Stimulated activated CD4-positive, alpha-beta T cell treated with anti-CD3 and anti-CD28 coated beads, Interleukin-2, amount 100 ng/mL, for 48 hours (primary cell): ENCODE measurements around the gene HERPUD1.
"Not testable (repeated sequence)": the region's sequence is repeated elsewhere in the genome, so short reads cannot be mapped to it uniquely, and the experiment has no call there.

ENCODE experiments used
- DNase-seq, 2 donors: peaks; one replicate each; pipeline ENCODE4 v3.0.0-alpha.2; 2020

HERPUD1 gene

DNA sequence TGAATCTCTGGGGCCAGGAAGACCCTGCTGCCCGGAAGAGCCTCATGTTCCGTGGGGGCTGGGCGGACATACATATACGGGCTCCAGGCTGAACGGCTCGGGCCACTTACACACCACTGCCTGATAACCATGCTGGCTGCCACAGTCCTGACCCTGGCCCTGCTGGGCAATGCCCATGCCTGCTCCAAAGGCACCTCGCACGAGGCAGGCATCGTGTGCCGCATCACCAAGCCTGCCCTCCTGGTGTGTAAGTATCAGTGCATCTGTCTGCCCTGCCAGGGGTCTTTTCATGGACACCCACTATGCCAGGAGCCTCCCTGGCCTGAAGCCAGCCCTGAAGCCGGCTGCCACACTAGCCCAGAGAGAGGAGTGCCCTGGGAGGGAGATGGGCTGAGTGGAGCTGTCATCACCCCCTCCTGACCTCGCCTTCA, 29.9 kb downstream of the HERPUD1 start, which contains the start of gene CETP:
TSS of gene CETP (plus strand) at position 100 of the 431 bp plus-strand sequence. CDS start at position 130, 30 bp downstream.
- DNase-seq: no peak

DNA sequence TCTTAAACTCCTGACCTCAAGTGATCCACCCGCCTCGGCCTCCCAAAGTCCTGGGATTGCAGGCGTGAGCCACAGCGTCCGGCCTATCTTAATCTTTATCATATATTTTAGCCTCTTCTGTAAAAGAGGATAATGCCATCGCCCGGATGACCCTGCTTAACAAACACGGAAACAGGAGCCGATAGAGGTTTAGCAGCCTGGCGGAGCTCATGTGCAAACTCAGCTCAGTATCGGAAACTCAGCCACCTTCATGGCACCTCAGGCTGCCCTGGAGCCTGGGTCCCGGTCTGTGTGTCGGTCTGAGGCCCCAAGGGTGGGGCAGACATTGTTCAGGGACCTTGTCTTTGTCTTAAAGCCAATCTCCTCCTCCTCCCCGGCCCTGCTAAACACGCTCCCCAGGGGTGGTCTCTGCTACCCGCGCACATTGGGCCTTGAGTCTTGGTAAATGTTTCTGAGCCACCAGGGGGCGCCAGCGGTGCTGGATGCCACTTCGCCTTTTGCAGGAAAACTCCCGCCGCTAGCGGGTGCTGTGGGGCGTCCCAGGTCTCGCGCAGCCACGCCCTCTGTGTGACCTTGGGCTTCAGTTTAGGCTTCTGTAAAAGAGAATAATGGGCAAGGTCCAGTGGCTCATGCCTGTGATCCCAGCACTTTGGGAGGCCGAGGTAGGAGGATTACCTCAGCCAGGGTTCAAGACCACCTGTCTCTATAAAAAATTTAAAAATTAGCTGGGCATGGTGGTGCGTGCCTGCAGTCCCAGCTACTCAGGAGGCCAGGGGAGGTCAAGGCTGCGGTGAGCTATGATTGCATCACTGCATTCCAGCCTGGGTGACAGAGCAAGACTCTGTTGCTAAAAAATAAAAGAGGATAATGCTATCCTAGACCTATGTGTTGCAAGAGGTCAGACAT, 32.6 kb downstream of the HERPUD1 start:
- peak; percentile 99 for DNase-seq

DNA sequence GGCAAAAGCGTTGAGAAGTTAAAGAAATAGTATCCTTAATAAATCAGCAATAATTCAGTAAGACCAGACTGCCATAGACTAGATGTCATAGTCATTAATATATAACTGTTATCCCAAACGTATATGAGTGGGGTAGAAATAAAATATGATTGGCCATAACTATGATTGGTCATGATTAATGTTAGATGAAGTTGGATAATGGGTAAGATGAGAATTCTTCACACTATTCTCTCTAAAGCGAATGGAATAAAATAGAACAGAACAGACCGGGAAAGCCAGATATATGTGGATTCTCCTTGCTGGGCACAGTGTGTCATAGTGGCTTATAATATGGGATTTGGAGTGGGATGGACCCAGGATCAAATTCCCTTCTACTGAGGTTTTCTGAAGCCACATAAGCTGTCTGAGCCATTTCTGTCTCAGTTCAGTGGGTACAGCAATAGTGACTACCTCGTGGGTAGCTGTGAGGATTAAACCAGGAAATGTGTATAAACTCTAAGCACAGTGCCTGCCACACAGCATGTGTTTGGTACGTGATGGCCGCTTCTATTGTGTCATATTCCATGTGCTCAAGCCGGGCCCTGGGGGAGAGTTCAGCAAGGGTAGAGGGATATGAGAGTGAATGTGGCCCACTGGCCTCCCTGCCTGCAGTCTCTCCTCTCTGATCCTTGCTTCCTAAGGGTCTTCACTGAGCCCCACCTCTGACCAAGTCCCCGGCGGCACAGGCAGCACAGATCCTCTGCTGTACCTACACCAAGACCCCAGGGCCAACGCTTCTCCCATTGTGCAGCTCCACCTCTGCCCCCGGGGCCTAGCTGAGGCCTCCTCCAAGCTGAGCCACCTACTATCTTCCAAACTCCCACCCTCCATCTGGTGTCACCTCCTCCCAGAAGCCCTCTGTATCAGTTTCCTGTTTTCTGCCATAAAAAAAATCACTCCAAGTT, 33.5 kb downstream of the HERPUD1 start:
- DNase-seq: no peak

DNA sequence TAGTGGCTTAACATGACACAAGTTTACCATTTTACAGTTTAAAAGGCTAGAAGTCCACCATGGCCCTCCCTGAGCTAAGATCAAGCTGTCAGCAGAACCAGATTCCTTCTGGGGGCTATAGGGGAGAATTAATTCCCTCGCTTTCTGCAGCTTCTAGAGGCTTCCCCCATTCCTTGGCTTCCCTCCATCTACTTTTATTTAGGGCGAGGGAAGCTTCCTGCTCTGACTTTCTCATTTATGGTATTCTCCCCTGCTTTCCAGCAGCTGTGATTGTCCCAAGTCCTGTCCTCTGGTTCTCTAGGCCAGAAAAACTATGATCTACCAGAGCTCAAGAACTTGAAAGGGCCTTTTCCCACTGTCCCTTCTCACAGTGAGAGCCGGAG, 34.1 kb downstream of the HERPUD1 start:
- DNase-seq: no peak

DNA sequence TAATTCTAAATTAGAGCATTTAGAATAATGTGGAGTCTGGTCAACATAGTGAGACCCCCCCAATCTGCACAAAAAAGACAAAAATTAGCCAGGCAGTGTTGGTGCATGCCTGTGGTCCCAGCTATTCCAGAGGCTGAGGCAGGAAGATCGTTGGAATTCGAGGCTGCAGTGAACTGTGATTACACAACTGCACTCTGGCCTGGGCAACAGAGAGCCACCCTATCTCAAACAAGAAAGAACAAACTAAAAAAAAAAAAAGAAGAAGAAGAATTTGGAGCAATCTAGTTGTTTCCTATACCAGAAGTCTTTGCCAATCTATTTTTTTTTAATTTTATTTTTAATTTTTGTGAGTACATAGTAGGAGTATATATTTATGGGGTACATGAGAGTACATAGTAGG, 35.8 kb downstream of the HERPUD1 start:
- DNase-seq: no peak

DNA sequence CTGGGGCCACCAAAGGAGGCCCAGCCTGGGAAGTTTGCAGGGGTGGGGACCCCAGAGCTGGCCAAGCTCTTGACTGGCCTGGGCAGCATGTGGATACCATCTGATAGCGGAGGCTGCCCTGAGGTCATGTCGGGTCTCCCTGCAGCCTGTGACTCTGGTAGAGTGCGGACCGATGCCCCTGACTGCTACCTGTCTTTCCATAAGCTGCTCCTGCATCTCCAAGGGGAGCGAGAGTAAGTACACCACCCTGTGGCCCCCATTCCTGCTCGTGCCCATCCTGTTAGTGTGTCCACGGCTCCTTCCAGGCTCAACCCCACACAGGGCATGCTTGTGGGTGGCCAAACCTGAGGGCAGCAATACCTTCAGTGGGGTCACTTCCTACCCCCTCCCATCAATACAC, 37.8 kb downstream of the HERPUD1 start:
- no peak for DNase-seq

DNA sequence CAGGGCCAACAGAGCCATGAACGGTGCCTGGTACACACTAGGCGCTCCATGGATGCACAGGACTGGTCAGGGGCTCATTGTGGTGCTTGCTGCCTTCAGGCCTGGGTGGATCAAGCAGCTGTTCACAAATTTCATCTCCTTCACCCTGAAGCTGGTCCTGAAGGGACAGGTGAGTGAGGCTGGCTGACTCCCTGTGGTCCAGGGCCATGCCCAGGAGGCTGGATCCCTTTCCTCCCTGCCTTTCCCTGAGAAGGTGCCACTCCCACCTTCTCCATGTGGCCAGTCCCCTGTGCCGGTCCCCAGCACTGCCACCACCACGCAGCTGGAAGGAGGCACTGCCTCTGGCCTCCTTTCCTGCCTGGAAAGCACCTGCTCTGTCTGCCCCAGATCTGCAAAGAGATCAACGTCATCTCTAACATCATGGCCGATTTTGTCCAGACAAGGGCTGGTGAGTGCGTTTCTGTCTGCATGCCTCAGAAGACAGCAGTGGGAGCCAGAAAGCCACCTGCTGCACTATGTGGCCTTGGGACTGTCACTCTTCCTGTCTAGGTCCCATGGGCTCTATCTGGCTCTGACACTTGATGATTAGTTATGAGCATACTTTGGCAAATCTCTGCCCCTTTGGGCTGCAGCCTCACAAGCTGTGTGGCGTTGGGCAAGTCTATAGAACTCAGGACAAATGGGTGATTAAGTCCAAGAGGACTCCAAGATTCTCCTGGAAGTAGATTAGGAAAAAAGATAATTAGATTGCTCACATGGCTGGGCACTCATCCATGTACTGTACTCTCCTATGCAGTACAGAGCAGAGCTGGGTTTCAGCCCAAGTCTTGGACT, 39.2 kb downstream of the HERPUD1 start:
- DNase-seq: no peak

DNA sequence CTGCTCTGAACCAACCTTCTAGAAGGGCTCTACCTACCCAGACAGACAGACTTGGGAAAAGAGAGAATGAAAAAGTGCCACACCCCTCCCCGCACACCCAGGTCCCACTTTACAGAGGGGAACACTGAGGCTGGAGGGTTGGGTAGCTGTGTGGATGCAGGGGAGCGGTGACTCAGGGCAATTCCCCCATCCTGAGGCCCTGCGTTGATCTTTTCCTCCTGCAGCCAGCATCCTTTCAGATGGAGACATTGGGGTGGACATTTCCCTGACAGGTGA, 39.8 kb downstream of the HERPUD1 start:
- DNase-seq: no peak

DNA sequence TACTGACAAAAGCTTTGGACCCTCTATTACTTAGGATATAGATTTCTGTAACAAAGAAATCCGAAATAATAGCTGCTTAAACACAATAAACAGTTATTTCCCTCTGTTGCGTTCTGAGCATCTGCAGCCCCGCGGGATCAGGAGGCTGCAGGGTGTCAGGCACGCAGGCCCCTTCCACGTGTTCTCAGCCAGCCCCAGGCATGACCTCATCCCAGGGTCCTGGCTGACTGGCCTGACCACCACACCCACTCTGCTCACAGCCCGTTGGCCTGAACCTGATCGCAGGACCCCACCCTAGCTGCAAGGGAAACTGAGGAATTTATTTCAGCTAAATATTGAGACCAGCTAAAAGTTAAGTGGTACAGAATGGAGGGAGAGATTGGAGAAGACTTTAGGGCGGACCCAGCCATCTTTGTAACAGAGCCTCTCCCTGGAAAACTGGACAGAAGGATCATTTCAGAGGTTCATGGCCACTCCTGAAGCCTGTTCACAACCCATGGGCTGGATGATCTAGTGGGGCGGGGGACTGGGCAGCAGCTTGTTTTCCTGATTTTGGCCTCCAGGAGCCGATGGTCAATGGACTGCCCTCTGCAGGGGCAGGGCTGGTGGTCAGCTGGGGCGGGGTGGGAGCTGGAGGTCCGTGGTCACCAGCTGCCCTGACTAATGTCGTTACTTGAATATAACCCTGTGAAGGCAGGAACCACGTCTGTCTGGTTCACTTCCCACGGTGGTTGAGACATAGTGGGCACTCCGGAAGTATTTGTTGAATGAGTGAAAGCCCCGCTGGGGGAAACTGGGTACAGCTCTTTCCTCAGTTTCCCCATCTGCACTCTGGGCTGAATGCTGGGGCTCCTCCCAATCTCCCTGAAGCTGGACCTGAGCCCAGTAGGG, 40.7 kb downstream of the HERPUD1 start:
- no peak for DNase-seq

DNA sequence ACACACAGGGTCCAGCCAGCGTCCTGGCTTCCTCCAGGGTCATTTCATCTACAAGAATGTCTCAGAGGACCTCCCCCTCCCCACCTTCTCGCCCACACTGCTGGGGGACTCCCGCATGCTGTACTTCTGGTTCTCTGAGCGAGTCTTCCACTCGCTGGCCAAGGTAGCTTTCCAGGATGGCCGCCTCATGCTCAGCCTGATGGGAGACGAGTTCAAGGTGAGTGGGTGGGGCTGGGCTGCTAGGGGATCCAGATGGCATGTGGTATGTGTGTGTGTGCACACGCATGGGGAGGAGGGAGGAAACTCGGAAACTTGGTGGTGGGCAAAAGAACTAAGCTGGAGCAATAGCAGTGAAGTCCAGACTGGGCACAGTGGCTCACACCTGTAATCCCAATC, 41.4 kb downstream of the HERPUD1 start:
- no peak for DNase-seq

DNA sequence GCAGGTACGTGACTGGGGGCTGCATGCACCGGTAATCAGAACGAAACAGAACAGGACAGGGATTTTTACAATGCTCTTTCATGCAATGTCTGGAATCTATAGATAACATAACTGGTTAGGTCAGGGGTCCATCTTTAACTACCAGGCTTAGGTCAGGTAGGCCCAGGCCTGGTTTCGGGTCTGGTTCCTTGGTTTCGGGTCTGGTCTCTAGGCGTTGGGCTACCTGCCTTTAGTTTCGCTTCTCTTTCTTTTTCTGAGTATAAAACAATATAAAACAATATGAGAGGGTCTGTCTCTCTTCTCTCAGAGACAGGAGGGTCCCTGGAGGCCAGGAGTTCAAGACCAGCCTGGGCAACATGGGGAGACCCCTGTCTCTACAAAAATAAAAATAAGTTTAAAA, 42.0 kb downstream of the HERPUD1 start:
- not testable (repeated sequence) for DNase-seq

DNA sequence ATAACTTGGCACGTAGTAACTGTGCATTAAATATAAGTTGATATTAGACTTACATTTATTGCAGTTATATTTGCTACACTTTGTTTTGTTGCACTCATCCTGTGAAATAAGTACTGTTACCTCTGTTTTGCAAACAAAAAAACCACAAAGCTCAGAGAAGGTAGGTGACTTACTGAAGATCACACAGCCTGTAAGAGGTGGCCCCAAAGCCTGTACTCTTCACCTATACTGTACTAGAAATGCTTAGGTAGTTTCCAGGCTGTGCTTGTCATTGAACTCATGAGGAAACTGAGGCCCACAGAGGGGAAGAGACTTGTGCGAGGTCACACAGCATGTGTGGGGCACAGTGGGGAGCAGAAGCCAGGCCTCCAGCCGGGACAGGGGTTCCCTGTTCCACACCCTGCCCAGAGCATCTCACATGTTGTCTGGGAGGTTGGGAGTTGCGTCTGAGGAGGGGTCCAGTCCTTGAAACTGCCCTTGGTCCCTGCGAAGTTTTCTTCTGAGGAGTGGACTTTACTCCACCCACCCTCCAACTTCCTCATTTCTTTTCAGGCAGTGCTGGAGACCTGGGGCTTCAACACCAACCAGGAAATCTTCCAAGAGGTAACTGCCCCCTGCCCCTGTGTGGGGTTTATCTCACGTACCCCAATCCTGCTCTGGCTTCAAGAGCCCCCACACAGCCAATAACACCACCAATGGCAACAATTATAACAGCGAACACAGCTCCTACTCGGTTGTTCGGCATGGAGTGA, 42.8 kb downstream of the HERPUD1 start:
- no peak for DNase-seq

DNA sequence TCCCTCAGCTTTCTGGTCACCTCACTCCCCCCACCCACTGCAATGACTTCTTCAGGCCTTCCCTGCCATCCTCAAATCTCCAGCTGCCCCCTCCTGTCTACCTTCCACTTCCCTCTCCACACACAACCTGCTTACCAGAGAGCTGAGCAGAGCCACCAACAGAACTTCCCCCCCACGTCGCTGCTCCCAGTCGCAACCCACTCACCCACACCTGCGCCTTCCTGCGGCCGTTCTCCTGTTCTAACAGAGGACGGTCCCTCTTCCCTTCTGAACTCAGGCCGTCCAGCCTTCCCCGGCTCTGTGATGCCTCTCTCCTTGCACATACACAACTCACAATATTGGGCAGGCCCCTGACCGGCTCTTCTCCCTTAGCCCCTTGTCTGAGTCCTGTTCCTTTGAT, 43.8 kb downstream of the HERPUD1 start:
- no peak for DNase-seq

DNA sequence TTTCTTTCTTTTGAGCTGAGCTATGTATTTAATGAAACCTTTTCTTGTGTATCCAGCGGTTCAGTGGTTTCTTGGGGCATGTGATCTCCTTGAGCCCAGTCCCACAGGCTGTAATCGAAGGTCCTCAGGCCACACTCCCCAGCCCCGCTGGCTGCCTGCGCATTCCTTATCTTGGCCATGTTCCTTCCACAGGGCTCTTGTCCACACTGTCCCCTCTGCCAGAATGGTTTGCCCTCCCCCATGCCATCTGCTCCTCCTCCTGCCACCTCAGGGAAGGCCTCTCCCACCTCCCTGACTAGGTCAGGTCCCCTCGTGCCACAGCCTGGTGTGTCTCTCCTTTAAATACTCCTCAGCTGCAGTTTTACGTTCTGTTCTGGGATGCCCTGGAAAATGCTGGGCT, 45.3 kb downstream of the HERPUD1 start:
- DNase-seq: no peak

DNA sequence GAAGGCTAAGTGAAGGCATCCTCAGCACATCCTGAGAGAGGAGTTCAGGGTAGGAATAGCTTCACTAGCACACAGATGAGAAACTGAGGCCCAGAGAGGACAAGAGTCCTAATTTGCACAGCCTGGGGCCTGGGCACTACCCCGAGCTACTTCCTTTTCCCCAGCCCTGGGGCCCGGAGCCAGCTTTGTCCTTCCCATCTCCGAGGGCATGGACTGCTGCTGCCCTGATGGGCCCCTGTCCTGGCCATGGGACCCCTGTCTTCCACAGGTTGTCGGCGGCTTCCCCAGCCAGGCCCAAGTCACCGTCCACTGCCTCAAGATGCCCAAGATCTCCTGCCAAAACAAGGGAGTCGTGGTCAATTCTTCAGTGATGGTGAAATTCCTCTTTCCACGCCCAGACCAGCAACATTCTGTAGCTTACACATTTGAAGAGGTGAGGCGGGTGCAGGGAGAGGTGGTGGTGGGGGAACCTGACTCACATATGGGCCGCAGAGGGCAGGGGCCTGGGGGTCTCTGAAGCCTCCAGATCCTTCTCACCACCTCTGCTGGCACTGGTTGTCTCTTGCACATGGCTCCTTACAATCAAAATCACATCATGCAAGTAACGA, 46.0 kb downstream of the HERPUD1 start:
- no peak for DNase-seq

DNA sequence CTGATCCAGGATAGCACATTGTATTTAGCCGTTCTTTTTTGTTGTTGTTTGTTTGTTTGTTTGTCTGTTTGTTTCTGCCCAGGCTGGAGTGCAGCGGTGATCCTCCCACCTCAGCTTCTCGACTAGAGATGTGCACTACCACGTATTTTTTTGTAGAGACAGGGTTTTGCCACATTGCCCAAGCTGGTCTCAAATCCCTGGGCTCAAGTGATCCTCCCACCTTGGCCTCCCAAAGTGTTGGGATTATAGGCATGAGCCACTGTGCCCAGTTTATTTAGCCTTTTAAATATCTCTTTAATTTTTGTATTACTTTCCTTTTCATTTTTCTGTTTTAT, 48.2 kb downstream of the HERPUD1 start:
- DNase-seq: no peak

DNA sequence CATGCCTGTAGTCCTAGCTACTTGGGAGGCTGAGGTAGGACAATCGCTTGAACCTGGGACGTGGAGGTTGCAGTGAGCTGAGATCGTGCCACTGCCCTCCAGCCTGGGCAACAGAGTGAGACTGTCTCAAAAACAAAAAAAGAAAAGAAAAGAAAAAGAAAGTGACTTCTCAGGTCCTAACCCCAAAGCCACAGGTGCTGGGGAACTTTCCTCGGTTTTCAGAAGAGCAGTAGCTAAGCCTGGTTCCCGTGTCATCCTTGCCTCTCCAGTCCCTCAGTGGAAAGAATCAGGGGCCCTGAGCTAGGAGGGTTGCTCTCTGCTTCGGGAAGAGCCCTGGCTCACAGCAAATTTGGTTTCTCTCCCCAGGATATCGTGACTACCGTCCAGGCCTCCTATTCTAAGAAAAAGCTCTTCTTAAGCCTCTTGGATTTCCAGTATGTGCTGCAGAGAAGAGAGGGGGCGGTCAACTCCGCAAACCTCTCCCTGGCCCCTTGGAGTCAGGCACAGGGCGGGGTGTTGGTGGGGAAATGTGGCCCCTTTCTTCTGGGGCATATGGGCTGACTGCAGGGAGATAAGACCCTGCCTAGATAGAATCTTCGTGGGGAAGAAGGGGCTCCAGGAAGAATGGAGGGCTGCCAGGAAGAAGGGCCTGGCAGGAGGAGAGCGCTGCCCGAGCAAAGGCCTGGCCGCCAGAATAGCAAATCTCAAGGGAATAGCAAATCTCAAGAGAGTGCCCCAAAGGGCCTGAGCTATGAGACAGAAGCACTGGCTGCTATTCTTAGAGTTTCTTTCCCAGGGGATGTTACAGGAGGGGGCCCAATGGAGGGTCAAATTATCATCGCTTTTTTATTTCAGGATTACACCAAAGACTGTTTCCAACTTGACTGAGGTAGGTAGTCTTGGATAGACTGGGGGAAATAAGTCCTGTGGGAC, 49.1 kb downstream of the HERPUD1 start:
- no peak for DNase-seq

DNA sequence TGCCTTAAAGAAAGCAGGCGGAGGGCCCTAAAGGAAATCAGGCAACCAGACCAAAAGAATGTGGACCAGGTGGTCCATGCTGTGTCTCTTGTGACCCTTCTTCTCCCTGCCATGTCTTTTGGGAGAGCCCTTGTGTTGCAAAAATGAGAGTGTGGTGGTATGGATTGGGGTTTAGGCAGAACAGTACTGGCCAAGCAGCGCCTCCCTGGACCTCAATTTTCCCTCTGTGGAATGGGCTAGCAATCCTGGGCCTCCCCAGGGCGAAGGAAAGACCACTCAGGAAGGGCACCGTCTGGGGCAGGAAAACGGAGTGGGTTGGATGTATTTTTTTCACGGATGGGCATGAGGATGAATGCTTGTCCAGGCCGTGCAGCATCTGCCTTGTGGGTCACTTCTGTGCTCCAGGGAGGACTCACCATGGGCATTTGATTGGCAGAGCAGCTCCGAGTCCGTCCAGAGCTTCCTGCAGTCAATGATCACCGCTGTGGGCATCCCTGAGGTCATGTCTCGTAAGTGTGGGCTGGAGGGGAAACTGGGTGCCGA, 49.9 kb downstream of the HERPUD1 start:
- DNase-seq: no peak

DNA sequence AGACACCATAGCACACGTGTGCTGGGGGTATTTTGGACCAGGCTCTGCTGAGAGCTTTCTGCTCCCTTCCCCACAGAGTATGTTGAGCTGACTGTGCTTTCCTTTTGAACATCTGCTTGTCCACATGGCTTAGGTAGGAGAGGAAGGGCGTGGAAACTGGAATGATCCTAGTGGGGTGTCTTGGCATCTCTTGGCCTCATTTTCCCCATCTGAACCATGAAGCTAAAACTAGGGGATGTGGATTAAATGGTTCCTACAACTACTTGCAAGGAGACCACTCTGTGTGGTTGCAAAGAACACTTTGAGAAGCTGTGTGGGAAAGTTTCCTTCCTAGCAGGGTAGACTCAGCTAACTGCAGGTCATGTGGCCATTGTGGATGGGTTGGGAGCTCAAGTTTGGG, 50.8 kb downstream of the HERPUD1 start:
- DNase-seq: no peak
